Measurements from ENCODE around the gene ALKBH5.

The ALKBH5 gene

GRCh38 chr17:18225121-18225641 lies 41.6 kb downstream of the ALKBH5 start, which contains the start of gene LLGL1:
TSS of gene LLGL1 (plus strand) at chr17:18225635. CDS start at chr17:18225683, 48 bp downstream.
- DNase-seq, result peak; percentile 47 to 60

GRCh38 chr17:18225642-18226283 lies 42.1 kb downstream of the ALKBH5 start:
- peak; percentile 1 to 2 for DNase-seq

- DNase-seq, result no peak
Measured at GRCh38 chr17:18226284-18226945, 42.8 kb downstream of the ALKBH5 start.

- DNase-seq, result no peak
Measured at GRCh38 chr17:18227635-18228034, 44.0 kb downstream of the ALKBH5 start.

GRCh38 chr17:18228176-18228682 lies 44.6 kb downstream of the ALKBH5 start:
- no peak for DNase-seq

- DNase-seq, result no peak
Measured at GRCh38 chr17:18229254-18229653, 45.6 kb downstream of the ALKBH5 start.

GRCh38 chr17:18229771-18230170 lies 46.1 kb downstream of the ALKBH5 start:
- DNase-seq, result no peak

GRCh38 chr17:18230288-18231141 lies 46.9 kb downstream of the ALKBH5 start:
- DNase-seq, result no peak

- DNase-seq, result no peak
Measured at GRCh38 chr17:18231164-18231563, 47.5 kb downstream of the ALKBH5 start.

GRCh38 chr17:18233803-18234518 lies 50.3 kb downstream of the ALKBH5 start:
- DNase-seq, result no peak

GRCh38 chr17:18234853-18235380 lies 51.3 kb downstream of the ALKBH5 start:
- no peak for DNase-seq

GRCh38 chr17:18235743-18236256 lies 52.2 kb downstream of the ALKBH5 start:
- DNase-seq, result no peak

GRCh38 chr17:18236494-18236893 lies 52.9 kb downstream of the ALKBH5 start:
- no peak for DNase-seq

GRCh38 chr17:18237461-18237860 lies 53.8 kb downstream of the ALKBH5 start:
- DNase-seq, result no peak

- DNase-seq, result no peak
Measured at GRCh38 chr17:18238299-18238698, 54.7 kb downstream of the ALKBH5 start.

- no peak for DNase-seq
Measured at GRCh38 chr17:18240449-18240848, 56.8 kb downstream of the ALKBH5 start.

- no peak for DNase-seq
Measured at GRCh38 chr17:18241229-18241871, 57.7 kb downstream of the ALKBH5 start.

- no peak for DNase-seq
Measured at GRCh38 chr17:18245038-18245776, 61.6 kb downstream of the ALKBH5 start.

GRCh38 chr17:18246109-18246725 lies 62.6 kb downstream of the ALKBH5 start:
- no peak for DNase-seq

All from Kasumi-1 (cell line).